BE2C (cell line): ENCODE results near the gene AQP9.
A peak's percentile ranks its signal among the peaks of the same experiment; 100 is the strongest.
"Not testable (repeated sequence)": the region's sequence is repeated elsewhere in the genome, so short reads cannot be mapped to it uniquely, and the experiment has no call there.

Experiments
- DNase-seq: peaks from one replicate; pipeline ENCODE4 v3.0.0-alpha.2; 2020
- H3K27me3 ChIP-seq: fragments of 250-450 bp; sonication (Bioruptor Pico); 2 replicates; pipeline ENCODE4 v1.5.1; 2020; ENCODE audit warnings: mild to moderate bottlenecking
- H3K36me3 ChIP-seq: fragments of 250-450 bp; sonication (Bioruptor Pico); 2 replicates; pipeline ENCODE4 v1.5.1; 2020; ENCODE audit warnings: mild to moderate bottlenecking
- H3K4me1 ChIP-seq: fragments of 250-450 bp; sonication (Bioruptor Pico); 2 replicates; pipeline ENCODE4 v1.5.1; 2020
- H3K4me3 ChIP-seq: 2 replicates; pipeline ENCODE4 v1.5.1; 2011; ENCODE audit warnings: low read depth, low read length
- H3K9me3 ChIP-seq: fragments of 250-450 bp; sonication (Bioruptor Pico); 2 replicates; pipeline ENCODE4 v1.5.1; 2020
- CTCF ChIP-seq: IDR thresholded peaks from 2 replicates; pipeline ENCODE4 v1.5.1; 2012; ENCODE audit warnings: mild to moderate bottlenecking, low read depth, low read length

AQP9 gene

GRCh38 chr15:58110999-58111717 is 27.0 kb upstream of the AQP9 start:
- no peak for TF ChIP-seq CTCF
- no peaks in the 10 kb centered on the region for H3K9me3 ChIP-seq
- no peak overlapping the region for H3K4me3 ChIP-seq
- no peaks in the 10 kb centered on the region; the same call in 1 of the 2 replicates for H3K4me1 ChIP-seq
- no peaks in the 10 kb centered on the region for H3K36me3 ChIP-seq
- no peaks in the 10 kb centered on the region for H3K27me3 ChIP-seq
- DNase-seq = no peak

DNA sequence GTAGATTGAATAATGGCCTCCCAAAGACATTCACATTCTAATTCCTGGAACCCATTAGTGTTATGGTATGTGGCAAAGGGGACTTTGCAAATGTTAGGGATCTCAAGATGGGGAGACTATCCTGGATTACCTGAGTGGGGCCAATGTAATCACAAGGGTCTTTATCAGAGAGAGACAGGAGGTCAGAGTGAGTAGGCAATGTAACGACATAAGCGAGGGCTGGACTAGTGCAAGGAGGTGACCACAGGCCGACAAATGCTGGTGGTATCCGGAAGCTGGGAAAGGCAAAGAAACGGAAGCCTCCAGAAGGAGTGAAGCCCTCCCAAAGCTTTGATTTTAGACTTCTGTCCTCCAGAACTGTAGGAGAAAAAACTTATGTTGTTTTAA is 26.5 kb upstream of the AQP9 start:
- Histone ChIP-seq H3K9me3 (no peaks in the 10 kb centered on the region), H3K36me3 (no peaks in the 10 kb centered on the region), H3K4me1 (no peaks in the 10 kb centered on the region; the same call in 1 of the 2 replicates), H3K27me3 (no peaks in the 10 kb centered on the region), H3K4me3 (no peak overlapping the region)
- no peak for TF ChIP-seq CTCF
- DNase-seq = no peak

GRCh38 chr15:58113358-58113757 is 24.8 kb upstream of the AQP9 start:
- peak; percentile 8 for DNase-seq

GRCh38 chr15:58114388-58114787 is 23.8 kb upstream of the AQP9 start:
- H3K9me3 ChIP-seq = no peaks in the 10 kb centered on the region
- no peak for DNase-seq
- no peak overlapping the region for H3K4me3 ChIP-seq
- no peaks in the 10 kb centered on the region for H3K36me3 ChIP-seq
- H3K4me1 ChIP-seq = no peaks in the 10 kb centered on the region; the same call in 1 of the 2 replicates
- no peak for TF ChIP-seq CTCF
- H3K27me3 ChIP-seq = no peaks in the 10 kb centered on the region

More at GRCh38 chr15:58113358-58113757, 24.8 kb upstream of the AQP9 start:
- not testable (repeated sequence) for H3K4me1 ChIP-seq, H3K36me3 ChIP-seq, H3K4me3 ChIP-seq, H3K27me3 ChIP-seq, H3K9me3 ChIP-seq

DNA sequence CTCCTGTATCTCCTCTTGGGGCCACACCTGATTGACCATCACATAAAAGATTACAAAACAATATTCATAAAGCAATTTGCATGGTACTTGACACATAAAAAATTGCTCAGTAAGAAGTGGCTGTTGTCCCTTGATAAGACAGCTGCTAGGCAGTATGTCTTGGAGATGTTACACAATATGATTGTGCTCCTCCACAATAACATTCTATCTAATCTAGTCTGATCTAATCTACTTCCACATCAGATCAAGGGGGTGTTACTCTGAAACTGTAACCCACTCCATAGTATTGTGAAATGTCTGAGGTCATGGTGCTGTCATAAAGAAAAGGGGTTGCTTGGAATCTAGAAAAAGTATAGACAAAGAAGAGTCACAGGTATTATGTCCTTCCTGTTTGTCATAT is 23.4 kb upstream of the AQP9 start:
- Histone ChIP-seq H3K36me3 (no peaks in the 10 kb centered on the region), H3K9me3 (no peaks in the 10 kb centered on the region), H3K4me1 (no peaks in the 10 kb centered on the region; the same call in 1 of the 2 replicates), H3K4me3 (no peak overlapping the region), H3K27me3 (no peaks in the 10 kb centered on the region)
- TF ChIP-seq CTCF = no peak
- no peak for DNase-seq

DNA sequence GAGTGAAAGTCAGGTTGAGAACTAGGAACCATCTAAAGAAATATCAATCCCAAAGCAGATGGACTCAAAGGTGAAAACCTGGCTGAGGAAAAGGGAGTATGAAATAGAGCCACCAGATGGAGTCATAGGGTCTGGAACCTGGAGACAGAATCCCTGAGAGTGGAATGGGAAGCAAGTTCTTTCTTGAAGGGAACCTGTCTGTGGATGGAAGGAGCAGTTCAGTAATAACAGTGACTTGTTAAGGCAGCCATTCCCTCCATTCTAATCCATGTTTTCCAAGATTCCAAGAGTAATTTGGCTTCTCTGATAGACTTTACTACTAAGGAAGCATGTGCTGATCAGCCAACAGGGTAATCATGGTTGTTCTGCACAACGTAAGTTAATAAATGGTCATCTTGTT is 22.5 kb upstream of the AQP9 start:
- Histone ChIP-seq H3K27me3 (no peaks in the 10 kb centered on the region), H3K4me1 (no peaks in the 10 kb centered on the region; the same call in 1 of the 2 replicates), H3K4me3 (no peak overlapping the region), H3K36me3 (no peaks in the 10 kb centered on the region), H3K9me3 (no peaks in the 10 kb centered on the region)
- no peak for DNase-seq
- peak; percentile 60 for TF ChIP-seq CTCF

GRCh38 chr15:58117619-58118018 is 20.6 kb upstream of the AQP9 start:
- no peak for DNase-seq
- no peaks in the 10 kb centered on the region for H3K36me3 ChIP-seq
- no peaks in the 10 kb centered on the region for H3K27me3 ChIP-seq
- no peak overlapping the region for H3K4me3 ChIP-seq
- H3K9me3 ChIP-seq = no peaks in the 10 kb centered on the region
- no peak for TF ChIP-seq CTCF
- no peaks in the 10 kb centered on the region; the same call in 1 of the 2 replicates for H3K4me1 ChIP-seq
